ENCODE measurements around the gene LGMN.

DNA sequence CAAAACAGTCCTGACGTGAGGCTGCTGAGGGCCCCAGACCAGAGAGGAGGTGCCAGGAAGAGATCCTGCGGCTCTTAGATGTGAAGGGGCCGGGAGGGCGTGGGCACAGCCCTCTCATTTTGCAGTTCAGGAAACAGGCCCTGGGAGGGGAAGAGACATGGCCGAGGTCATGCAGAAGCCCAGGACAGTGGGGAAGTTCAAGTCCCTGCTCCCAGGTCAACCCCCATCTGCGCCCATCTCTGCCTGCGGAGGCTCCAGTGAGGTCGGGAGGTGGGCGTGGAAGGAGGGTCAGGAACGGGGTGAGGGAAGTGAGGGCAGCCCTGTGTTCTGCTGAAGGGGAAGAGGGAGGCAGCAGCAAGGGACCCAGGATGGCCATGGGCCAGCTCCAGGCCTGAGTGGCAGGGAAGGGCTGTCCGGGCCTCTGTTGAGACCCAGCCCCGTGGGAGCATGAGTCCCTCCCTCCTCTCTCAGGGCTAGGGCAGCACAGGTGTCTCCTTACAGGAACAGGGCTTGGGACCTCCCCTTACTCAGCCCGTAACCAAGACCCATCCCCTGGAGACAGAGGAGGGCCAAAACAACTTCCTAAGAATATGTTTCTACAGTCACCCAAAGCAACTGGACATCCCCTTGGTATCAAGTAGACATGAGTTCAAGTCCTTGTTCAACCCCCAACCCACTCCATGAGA is 90.8 kb downstream of the LGMN start:
- TF ChIP-seq, protein P1, sequence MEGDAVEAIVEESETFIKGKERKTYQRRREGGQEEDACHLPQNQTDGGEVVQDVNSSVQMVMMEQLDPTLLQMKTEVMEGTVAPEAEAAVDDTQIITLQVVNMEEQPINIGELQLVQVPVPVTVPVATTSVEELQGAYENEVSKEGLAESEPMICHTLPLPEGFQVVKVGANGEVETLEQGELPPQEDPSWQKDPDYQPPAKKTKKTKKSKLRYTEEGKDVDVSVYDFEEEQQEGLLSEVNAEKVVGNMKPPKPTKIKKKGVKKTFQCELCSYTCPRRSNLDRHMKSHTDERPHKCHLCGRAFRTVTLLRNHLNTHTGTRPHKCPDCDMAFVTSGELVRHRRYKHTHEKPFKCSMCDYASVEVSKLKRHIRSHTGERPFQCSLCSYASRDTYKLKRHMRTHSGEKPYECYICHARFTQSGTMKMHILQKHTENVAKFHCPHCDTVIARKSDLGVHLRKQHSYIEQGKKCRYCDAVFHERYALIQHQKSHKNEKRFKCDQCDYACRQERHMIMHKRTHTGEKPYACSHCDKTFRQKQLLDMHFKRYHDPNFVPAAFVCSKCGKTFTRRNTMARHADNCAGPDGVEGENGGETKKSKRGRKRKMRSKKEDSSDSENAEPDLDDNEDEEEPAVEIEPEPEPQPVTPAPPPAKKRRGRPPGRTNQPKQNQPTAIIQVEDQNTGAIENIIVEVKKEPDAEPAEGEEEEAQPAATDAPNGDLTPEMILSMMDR (IDR thresholded peaks at IDR 0.05) = no peak
- TF ChIP-seq POLR2A (IDR thresholded peaks at IDR 0.05) = no peak
